Fibroblast of the aortic adventitia (primary cell): ENCODE measurements around the gene TXNDC17. TPM values are rescaled to one million over a fixed set of nuclear protein-coding genes. Genes with fewer than 3 reads are reported as not detected.

Experiments
- DNase-seq: peaks from one replicate; pipeline ENCODE4 v3.0.0-alpha.2; 2010; ENCODE audit warnings: low read depth
- H3K4me3 ChIP-seq: 2 replicates; pipeline ENCODE4 v1.5.1; 2011; ENCODE audit warnings: low read depth, mild to moderate bottlenecking, control low read depth, low read length, moderate library complexity
- total RNA-seq: library from RNA; depleted of rRNA; stranded (reverse); fragments of >200 nt; gene quantifications from 2 replicates; pipeline ENCODE4 v1.2.3, GENCODE V29; 2012; ENCODE audit warnings: low replicate concordance
- TF ChIP-seq, protein P1 (sequence below): IDR thresholded peaks from 2 replicates; pipeline ENCODE4 v1.5.1; 2011; ENCODE audit warnings: mild to moderate bottlenecking, low read length, control low read depth, inconsistent platforms; ENCODE audit not compliant: insufficient read depth

The TXNDC17 gene
- total RNA-seq, 1 donor: 162 TPM

DNA sequence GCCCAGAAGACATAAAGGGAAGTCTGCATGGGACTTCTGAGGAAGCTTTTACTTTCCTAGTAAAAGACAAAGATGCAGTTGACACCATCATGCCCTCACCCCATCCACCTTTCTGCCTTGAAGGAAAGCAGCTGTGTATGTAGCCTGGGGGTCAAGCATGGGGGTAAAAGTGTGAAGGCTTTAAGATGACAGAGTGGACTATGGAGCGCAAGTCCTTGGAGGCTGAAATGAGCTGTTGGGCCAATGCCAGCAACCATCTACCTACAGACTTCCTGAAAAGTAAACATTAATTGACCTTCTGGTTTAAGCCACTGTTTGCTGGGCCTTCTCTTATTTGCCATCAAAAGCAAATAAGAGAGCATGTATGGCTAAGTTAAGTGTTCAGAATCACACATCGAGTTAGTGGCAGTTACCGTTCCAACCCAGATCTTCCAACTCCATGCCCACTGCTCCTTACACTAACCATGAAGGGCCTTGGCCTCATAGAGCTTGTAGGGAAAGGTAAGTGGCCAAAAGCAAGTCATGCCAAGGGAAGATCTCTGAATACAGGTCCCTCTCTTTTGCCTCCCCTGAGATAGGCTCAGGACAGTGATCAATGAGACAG is 42.3 kb downstream of the TXNDC17 start:
- no peak for DNase-seq
- TF ChIP-seq, protein P1, sequence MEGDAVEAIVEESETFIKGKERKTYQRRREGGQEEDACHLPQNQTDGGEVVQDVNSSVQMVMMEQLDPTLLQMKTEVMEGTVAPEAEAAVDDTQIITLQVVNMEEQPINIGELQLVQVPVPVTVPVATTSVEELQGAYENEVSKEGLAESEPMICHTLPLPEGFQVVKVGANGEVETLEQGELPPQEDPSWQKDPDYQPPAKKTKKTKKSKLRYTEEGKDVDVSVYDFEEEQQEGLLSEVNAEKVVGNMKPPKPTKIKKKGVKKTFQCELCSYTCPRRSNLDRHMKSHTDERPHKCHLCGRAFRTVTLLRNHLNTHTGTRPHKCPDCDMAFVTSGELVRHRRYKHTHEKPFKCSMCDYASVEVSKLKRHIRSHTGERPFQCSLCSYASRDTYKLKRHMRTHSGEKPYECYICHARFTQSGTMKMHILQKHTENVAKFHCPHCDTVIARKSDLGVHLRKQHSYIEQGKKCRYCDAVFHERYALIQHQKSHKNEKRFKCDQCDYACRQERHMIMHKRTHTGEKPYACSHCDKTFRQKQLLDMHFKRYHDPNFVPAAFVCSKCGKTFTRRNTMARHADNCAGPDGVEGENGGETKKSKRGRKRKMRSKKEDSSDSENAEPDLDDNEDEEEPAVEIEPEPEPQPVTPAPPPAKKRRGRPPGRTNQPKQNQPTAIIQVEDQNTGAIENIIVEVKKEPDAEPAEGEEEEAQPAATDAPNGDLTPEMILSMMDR: no peak
- H3K4me3 ChIP-seq: no peak overlapping the region

DNA sequence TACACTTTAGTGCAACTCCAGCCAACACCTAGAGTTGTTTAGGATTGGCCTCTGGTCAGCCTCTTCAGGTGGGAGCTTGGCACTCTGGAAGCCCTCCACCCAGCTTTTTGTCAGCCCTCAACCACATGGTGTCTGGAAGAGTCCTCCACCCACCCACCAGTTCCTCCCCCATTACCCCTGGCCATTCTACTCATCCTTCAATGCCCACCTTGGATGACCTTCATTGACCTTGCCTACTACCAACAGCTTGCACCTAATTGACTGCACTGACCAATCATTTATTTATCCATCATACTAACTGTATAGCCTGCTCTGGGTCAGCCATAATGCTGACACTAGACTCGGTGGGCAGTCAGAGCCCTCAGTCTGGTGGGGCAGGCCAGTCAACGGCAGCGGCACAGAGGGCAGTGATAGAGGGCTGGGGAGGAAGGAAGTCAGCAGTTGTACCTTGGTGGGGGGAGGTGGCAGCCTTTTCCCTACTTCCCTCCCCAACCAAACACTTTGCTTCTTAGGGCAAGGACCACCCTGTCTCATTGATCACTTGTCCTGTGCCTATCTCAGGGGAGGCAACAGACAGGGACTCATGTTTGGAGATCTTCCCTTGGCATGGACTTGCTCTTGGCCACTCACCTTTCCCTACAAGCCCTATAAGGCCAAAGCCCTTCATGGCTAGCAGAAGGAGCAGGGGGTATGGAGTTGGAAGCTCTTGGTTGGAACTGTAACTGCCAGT is 43.0 kb downstream of the TXNDC17 start:
- DNase-seq: no peak
- no peak overlapping the region for H3K4me3 ChIP-seq
- TF ChIP-seq, protein P1: no peak

DNA sequence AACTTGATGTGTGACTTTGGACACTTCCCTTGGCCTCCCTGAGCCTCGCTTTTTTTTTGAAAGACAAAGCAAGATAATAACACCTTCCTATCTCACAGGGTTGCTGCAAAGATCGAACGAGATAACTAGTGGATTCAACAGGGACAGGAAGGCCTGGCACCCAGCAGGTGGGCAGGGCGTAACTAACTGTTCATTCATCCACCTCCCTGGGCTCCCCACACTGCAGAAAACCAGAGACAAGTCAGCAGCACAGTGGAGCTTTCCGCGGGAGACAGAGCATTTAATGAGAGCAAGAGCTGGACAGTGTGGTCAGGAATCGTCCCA is 43.6 kb downstream of the TXNDC17 start:
- TF ChIP-seq, protein P1: no peak
- no peak overlapping the region for H3K4me3 ChIP-seq
- DNase-seq: no peak

DNA sequence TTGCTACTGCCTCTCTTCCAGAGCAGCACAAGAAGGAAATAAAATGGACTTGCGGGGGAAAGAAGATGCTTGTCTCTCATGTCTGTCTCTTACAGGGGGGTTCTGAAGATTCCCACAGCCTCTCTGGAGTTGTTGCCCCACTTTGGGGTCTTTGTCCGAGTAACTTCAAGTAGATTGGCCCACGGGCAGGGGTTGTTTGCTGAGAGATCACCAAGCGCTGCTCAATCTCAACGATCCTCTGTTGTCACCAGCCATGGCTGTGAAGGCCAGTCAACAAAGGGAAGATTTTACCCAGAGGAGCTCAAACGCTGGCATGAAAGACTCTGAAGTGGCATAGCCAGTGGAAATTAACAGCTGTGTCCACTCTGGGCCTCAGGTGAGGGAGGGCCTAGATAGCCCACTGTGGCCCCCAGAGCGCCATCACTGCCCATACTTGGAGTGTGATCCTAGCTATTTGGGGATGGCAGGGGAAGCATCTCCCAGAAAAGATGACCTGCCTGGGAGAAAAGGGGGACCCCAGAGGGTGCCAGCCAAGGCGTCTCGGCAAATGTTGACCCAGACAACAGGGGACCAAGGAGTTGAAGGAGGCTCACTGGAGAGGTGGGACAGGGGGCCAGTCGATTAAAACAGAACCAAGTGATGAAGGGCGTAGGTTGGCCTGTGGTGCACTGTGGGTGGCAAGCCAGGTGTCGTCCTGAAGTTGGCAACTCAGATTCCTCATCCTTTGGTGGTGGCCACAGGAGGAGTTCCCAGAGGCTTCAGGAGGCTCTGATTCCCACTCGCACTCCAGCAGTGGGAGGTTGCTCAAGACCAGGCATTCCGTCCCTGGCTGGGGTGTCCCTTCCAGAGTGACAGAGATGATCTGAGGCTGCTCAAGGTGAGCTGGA is 44.3 kb downstream of the TXNDC17 start:
- DNase-seq: no peak
- no peak overlapping the region for H3K4me3 ChIP-seq
- TF ChIP-seq, protein P1: no peak

DNA sequence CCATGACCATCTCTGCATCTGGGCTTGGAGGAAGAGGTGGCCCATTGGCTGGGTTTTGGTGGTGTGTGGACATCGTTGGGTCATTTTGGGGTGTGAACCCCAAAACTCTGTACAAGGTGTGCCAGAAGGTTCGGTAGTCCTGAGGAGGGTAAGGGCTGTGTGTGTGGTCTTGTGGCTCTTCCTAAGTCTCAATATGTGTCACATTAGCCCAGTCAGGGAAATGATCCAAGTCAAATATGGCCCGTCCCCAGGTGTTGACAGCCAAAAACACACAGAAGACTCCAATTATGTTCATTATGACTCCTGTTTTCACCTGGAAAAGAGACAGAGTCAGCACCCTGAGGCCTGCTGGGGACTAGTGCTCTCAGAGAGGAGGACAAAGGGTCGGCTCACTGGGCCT is 45.2 kb downstream of the TXNDC17 start:
- TF ChIP-seq, protein P1: no peak
- H3K4me3 ChIP-seq: no peak overlapping the region
- no peak for DNase-seq

DNA sequence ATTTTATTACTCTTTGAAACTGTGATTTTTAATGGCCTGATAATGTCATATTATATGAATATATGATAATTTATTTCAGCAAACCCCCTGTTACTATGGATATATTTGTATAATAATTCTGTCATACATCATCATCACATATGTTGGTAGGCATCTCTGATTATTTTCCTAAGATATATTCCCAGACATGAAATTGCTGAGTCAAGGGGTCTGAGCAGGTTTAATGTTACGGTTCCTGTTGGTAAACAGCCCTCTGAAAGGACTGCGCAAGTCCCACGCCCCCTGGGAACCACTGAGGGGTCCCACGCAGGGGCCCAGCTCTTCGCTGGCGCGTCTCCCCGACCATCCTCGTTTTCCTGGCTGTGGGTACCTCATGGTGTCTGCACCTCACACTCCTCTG is 48.1 kb downstream of the TXNDC17 start:
- TF ChIP-seq, protein P1: no peak
- DNase-seq: no peak
- no peak overlapping the region for H3K4me3 ChIP-seq
